Sigmoid colon (tissue), 7 donors: ENCODE data around the gene GRAMD1B. TPM values are rescaled to one million over a fixed set of nuclear protein-coding genes. Genes with fewer than 3 reads are reported as not detected.

Source experiments
- DNase-seq: peaks from one replicate; pipeline ENCODE4 v3.0.0-alpha.2; 2019
- H3K27ac ChIP-seq, 4 donors: fragments of 200-600 bp; sonication (generic); one replicate each; pipeline ENCODE4 v1.5.1; 2016 to 2019; ENCODE audit warnings: mild to moderate bottlenecking in 1 of 4
- H3K27me3 ChIP-seq, 3 donors: fragments of 200-600 bp; sonication (generic); one replicate each; pipeline ENCODE4 v1.5.1; 2019; ENCODE audit warnings: mild to moderate bottlenecking in 1 of 3
- H3K36me3 ChIP-seq, 4 donors: fragments of 200-600 bp; sonication (generic); one replicate each; pipeline ENCODE4 v1.5.1; 2016 to 2019
- H3K4me1 ChIP-seq, 4 donors: fragments of 200-600 bp; sonication (generic); one replicate each; pipeline ENCODE4 v1.5.1; 2017 to 2019
- H3K4me3 ChIP-seq, 4 donors: fragments of 200-600 bp; sonication (generic); one replicate each; pipeline ENCODE4 v1.5.1; 2017 to 2019; ENCODE audit warnings: mild to moderate bottlenecking in 2 of 4, moderate library complexity in 1 of 4
- H3K9me3 ChIP-seq, 4 donors: fragments of 200-600 bp in 3 of 4; sonication (generic) in 3 of 4; one replicate each; pipeline versions ENCODE4 v1.5.1 to v1.6.1; 2013 to 2019
- EP300 ChIP-seq, 4 donors: sonication (generic); formaldehyde crosslinking; IDR thresholded peaks; one replicate each; pipeline ENCODE4 v1.6.1; 2017; ENCODE audit warnings: antibody characterized with exemption in 4 of 4
- POLR2A ChIP-seq, 2 donors: fragments of 450-650 bp; IDR thresholded peaks; one replicate each; pipeline ENCODE4 v1.6.1; 2016; ENCODE audit warnings: antibody characterized with exemption in 2 of 2, mild to moderate bottlenecking in 2 of 2, moderate library complexity in 2 of 2
- POLR2AphosphoS5 ChIP-seq, 4 donors: sonication (generic); formaldehyde crosslinking; IDR thresholded peaks; one replicate each; pipeline ENCODE4 v1.6.1; 2017; ENCODE audit warnings: antibody characterized with exemption in 4 of 4
- WGBS, 2 donors: extraction: QIAGEN DNeasy Blood & Tissue Kit; methylation state at CpG; one replicate each; pipeline ENCODE4 v1.1.7; 2013; 5-methylcytosine and 5-hydroxymethylcytosine counted together
- intact Hi-C: fragments of 100-400 bp; cut with DNase I; formaldehyde crosslinking; loops from one replicate; pipeline ENCODE4 v1.15.1; 2023
- polyA plus RNA-seq, 3 donors: library from polyadenylated mRNA; stranded (reverse); fragments of 200-250 nt; gene quantifications; one replicate each; pipeline ENCODE4 v1.2.3, GENCODE V29; 2013
- total RNA-seq, 4 donors: library from RNA; depleted of rRNA; stranded (reverse); fragments of >200 nt; gene quantifications; one replicate each; pipeline ENCODE4 v1.1.0, GENCODE V29; 2016
- TF ChIP-seq, protein P1 (sequence below), 4 experiments: fragments of 450-650 bp in 3 of 4; fragments of 200-600 bp in 1 of 4; IDR thresholded peaks; one replicate each; pipeline ENCODE4 v1.5.1; 2016 to 2019; ENCODE audit warnings: antibody characterized with exemption in 4 of 4, mild to moderate bottlenecking in 3 of 4, moderate library complexity in 2 of 4
- donor health status: healthy with polysubstance abuse.
- donor health status: Bipolar disorder and iron deficiency.
- donor health status: healthy.

The GRAMD1B gene
- total and polyA plus RNA-seq, 7 donors: 1.8 to 5.0 (median 3.5) TPM

- TF ChIP-seq, protein P1, sequence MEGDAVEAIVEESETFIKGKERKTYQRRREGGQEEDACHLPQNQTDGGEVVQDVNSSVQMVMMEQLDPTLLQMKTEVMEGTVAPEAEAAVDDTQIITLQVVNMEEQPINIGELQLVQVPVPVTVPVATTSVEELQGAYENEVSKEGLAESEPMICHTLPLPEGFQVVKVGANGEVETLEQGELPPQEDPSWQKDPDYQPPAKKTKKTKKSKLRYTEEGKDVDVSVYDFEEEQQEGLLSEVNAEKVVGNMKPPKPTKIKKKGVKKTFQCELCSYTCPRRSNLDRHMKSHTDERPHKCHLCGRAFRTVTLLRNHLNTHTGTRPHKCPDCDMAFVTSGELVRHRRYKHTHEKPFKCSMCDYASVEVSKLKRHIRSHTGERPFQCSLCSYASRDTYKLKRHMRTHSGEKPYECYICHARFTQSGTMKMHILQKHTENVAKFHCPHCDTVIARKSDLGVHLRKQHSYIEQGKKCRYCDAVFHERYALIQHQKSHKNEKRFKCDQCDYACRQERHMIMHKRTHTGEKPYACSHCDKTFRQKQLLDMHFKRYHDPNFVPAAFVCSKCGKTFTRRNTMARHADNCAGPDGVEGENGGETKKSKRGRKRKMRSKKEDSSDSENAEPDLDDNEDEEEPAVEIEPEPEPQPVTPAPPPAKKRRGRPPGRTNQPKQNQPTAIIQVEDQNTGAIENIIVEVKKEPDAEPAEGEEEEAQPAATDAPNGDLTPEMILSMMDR (IDR thresholded peaks at IDR 0.05): no peak
- peak in 2 of 4 donors; percentile 6 to 11 for TF ChIP-seq POLR2AphosphoS5 (IDR thresholded peaks at IDR 0.05)
- intact Hi-C loops: no loop called here
- H3K4me1 ChIP-seq: peaks cover 0 to 11% (median 0%) of the 10 kb centered on the region in 4 donors
- H3K9me3 ChIP-seq: no peaks in the 10 kb centered on the region
- peak; percentile 78 for DNase-seq
- H3K36me3 ChIP-seq: no peaks in the 10 kb centered on the region
- H3K27ac ChIP-seq: peak overlapping the region in 2 of 4 donors; percentile 22 to 34
- no peak overlapping the region for H3K4me3 ChIP-seq
- no peaks in the 10 kb centered on the region for H3K27me3 ChIP-seq
- 47 to 80% methylated on average over 10 of the region's 10 CpGs for WGBS, 2 donors
Observed at GRCh38 chr11:123628936-123629683, 199.0 kb downstream of the GRAMD1B start.

GRCh38 chr11:123630126-123630608, 200.1 kb downstream of the GRAMD1B start:
- peak overlapping the region in 1 of 4 donors; percentile 34 for H3K27ac ChIP-seq
- TF ChIP-seq POLR2AphosphoS5 (IDR thresholded peaks at IDR 0.05): no peak
- TF ChIP-seq, protein P1 (IDR thresholded peaks at IDR 0.05): no peak
- no peak for TF ChIP-seq POLR2A (IDR thresholded peaks at IDR 0.05)
- TF ChIP-seq EP300 (IDR thresholded peaks at IDR 0.05): no peak
- H3K4me3 ChIP-seq: no peak overlapping the region
- no peaks in the 10 kb centered on the region for H3K9me3 ChIP-seq
- no peaks in the 10 kb centered on the region for H3K36me3 ChIP-seq
- H3K27me3 ChIP-seq: no peaks in the 10 kb centered on the region
- intact Hi-C loops: no loop called here
- H3K4me1 ChIP-seq: peaks cover 0 to 11% (median 0%) of the 10 kb centered on the region in 4 donors
- no peak for DNase-seq
- WGBS, 2 donors: 55 to 60% methylated on average over 3 of the region's 3 CpGs

- no peaks in the 10 kb centered on the region for H3K9me3 ChIP-seq
- TF ChIP-seq POLR2A (IDR thresholded peaks at IDR 0.05) (no peak), EP300 (IDR thresholded peaks at IDR 0.05) (no peak), POLR2AphosphoS5 (IDR thresholded peaks at IDR 0.05) (no peak)
- TF ChIP-seq, protein P1 (IDR thresholded peaks at IDR 0.05): no peak
- H3K4me3 ChIP-seq: no peak overlapping the region
- 61 to 65% methylated on average over 5 of the region's 5 CpGs for WGBS, 2 donors
- peaks cover 0 to 9% (median 0%) of the 10 kb centered on the region in 3 donors for H3K27me3 ChIP-seq
- intact Hi-C loops: no loop called here
- no peak overlapping the region for H3K27ac ChIP-seq
- no peaks in the 10 kb centered on the region for H3K36me3 ChIP-seq
- H3K4me1 ChIP-seq: no peaks in the 10 kb centered on the region
- DNase-seq: no peak
Observed at GRCh38 chr11:123640029-123640428, 210.0 kb downstream of the GRAMD1B start.

DNA sequence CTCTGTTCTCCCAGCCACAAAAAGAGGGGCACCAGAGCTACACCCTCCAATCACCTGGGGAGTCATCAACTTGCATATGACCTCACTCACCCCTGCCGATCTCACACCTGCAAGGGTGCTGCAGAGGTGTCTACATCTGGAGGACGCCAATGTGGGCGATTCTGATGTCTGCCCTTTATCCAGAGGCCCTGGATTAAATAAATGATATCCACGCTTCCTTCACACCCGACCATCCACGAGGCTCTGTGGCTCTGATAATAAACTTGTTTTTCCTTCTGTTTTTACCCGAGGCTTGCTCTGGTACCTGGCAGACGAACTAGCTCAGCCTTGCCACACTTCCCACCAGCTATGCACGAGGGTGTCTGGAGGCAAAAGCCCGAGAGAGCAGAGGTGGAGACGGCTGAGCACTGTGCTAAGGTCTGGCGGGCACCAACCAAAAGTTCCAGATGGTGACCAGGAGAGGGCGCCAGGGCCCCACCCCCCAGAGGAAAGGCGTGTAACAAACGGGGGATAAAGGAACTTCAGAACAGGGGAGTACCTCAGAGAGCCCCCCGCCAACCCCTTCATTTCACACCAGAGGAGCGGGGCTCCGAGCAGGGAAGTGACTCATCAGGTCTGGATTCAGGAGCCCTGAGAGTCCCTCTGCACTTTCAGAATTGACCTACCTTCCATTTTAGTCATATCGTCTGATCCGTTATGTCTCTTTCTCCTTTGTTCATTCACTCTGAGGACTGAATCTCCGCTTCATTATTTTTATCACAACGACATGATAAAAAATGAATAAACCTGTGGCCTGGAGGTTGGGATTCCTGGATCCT, 210.8 kb downstream of the GRAMD1B start:
- 32% methylated on average over 22 of the region's 22 CpGs for WGBS, 2 donors

More for the DNA sequence above, 210.8 kb downstream of the GRAMD1B start:
- intact Hi-C loops: no loop called here
- peaks cover 0 to 9% (median 0%) of the 10 kb centered on the region in 3 donors for H3K27me3 ChIP-seq
- H3K36me3 ChIP-seq: no peaks in the 10 kb centered on the region
- H3K4me1 ChIP-seq: no peaks in the 10 kb centered on the region
- no peak overlapping the region for H3K4me3 ChIP-seq
- no peak for DNase-seq
- TF ChIP-seq POLR2A (IDR thresholded peaks at IDR 0.05): no peak
- TF ChIP-seq, protein P1 (IDR thresholded peaks at IDR 0.05): peak in 3 of 4 experiments; percentile 24 to 50 (median 43)
- TF ChIP-seq EP300 (IDR thresholded peaks at IDR 0.05): no peak
- no peak for TF ChIP-seq POLR2AphosphoS5 (IDR thresholded peaks at IDR 0.05)
- H3K9me3 ChIP-seq: no peaks in the 10 kb centered on the region
- no peak overlapping the region for H3K27ac ChIP-seq
